Mesendoderm (in vitro differentiated cells): ENCODE results near the gene ABHD2. TPM values are rescaled to one million over a fixed set of nuclear protein-coding genes. Genes with fewer than 3 reads are reported as not detected.

Experiments
- DNase-seq: peaks from one replicate; pipeline ENCODE4 v3.0.0; 2013
- H2AK5ac ChIP-seq: 2 replicates; pipeline ENCODE4 v1.6.1; 2013; ENCODE audit warnings: low read length, inconsistent platforms
- H2BK120ac ChIP-seq: 2 replicates; pipeline ENCODE4 v1.6.1; 2013; ENCODE audit warnings: low read depth, mild to moderate bottlenecking, low read length, moderate library complexity, mixed read lengths
- H2BK15ac ChIP-seq: replicated peaks from 2 replicates; pipeline ENCODE4 v1.6.1; 2013; ENCODE audit warnings: low read depth, mild to moderate bottlenecking, moderate library complexity
- H2BK5ac ChIP-seq: 2 replicates; pipeline ENCODE4 v1.6.1; 2013; ENCODE audit warnings: low read length, inconsistent platforms
- H3K18ac ChIP-seq: 2 replicates; pipeline ENCODE4 v1.6.1; 2013; ENCODE audit warnings: mild to moderate bottlenecking, low read length, mixed read lengths
- H3K23ac ChIP-seq: one replicate; pipeline ENCODE4 v1.6.1; 2013; ENCODE audit warnings: low read length
- H3K27ac ChIP-seq: 2 replicates; pipeline ENCODE4 v1.5.1; 2013; ENCODE audit warnings: low read depth, mild to moderate bottlenecking, inconsistent platforms, low read length, moderate library complexity
- H3K27me3 ChIP-seq: 2 replicates; pipeline ENCODE4 v1.6.1; 2013; ENCODE audit warnings: low read length, control low read depth, mild to moderate bottlenecking, inconsistent platforms; ENCODE audit not compliant: insufficient read depth, poor library complexity
- H3K36me3 ChIP-seq: 2 replicates; pipeline ENCODE4 v1.6.1; 2013; ENCODE audit warnings: low read length, inconsistent platforms; ENCODE audit not compliant: control insufficient read depth, insufficient read depth
- H3K4ac ChIP-seq: one replicate; pipeline ENCODE4 v1.6.1; 2013; ENCODE audit warnings: low read depth, mild to moderate bottlenecking, low read length, moderate library complexity
- H3K4me1 ChIP-seq: 2 replicates; pipeline ENCODE4 v1.6.1; 2013; ENCODE audit warnings: low read depth, low read length, inconsistent platforms; ENCODE audit not compliant: control insufficient read depth
- H3K4me2 ChIP-seq: 2 replicates; pipeline ENCODE4 v1.6.1; 2013; ENCODE audit warnings: low read length
- H3K4me3 ChIP-seq: 2 replicates; pipeline ENCODE4 v1.5.1; 2013; ENCODE audit warnings: mild to moderate bottlenecking, low read length
- H3K56ac ChIP-seq: one replicate; pipeline ENCODE4 v1.6.1; 2013; ENCODE audit warnings: low read length
- H3K79me1 ChIP-seq: 2 replicates; pipeline ENCODE4 v1.6.1; 2013; ENCODE audit warnings: low read length, inconsistent platforms
- H3K79me2 ChIP-seq: 2 replicates; pipeline ENCODE4 v1.6.1; 2013; ENCODE audit warnings: mild to moderate bottlenecking, low read length; ENCODE audit not compliant: control insufficient read depth, insufficient read depth
- H3K9ac ChIP-seq: 2 replicates; pipeline ENCODE4 v1.6.1; 2013; ENCODE audit warnings: low read length, inconsistent platforms
- H4K5ac ChIP-seq: one replicate; pipeline ENCODE4 v1.6.1; 2013; ENCODE audit warnings: low read length
- H4K8ac ChIP-seq: one replicate; pipeline ENCODE4 v1.6.1; 2013; ENCODE audit warnings: low read depth, mild to moderate bottlenecking, control low read depth, low read length, moderate library complexity
- WGBS: extraction: QIAGEN DNeasy Blood & Tissue Kit; methylation state at CpG from one replicate; pipeline ENCODE4 v1.1.7; 2013; ENCODE audit warnings: low lambda C conversion rate, missing lambda C conversion rate; ENCODE audit not compliant: insufficient coverage; ENCODE audit errors: extremely low coverage; 5-methylcytosine and 5-hydroxymethylcytosine counted together
- polyA plus RNA-seq, 2 experiments: library from polyadenylated mRNA; stranded (reverse); fragments of 200-250 nt; gene quantifications; one replicate each; pipeline ENCODE4 v1.2.3, GENCODE V29; 2013

Gene ABHD2
- polyA plus RNA-seq (2013, experiment 1 of 2), result 7.2 TPM
- 7.6 TPM for polyA plus RNA-seq (2013, experiment 2 of 2)

GRCh38 chr15:89087830-89088604, at the start of gene ABHD2:
Gene ABHD2, plus strand, starts transcription at chr15:89088456. Its CDS starts 27,872 bp downstream, at chr15:89116328.
- no peak within 1 kb of the TSS for H3K23ac ChIP-seq
- no peak within 1 kb of the TSS for H3K18ac ChIP-seq
- no CpG with 5 or more reads among the region's 51 CpGs for WGBS
- H3K79me2 ChIP-seq, result peaks cover 2% of the 10 kb centered on the region
- H4K5ac ChIP-seq, result no peak within 1 kb of the TSS
- H2AK5ac ChIP-seq, result no peak within 1 kb of the TSS
- no peak within 1 kb of the TSS for H3K4ac ChIP-seq
- no peaks in the 10 kb centered on the region for H3K27me3 ChIP-seq
- H3K4me3 ChIP-seq, result peak within 1 kb of the TSS; percentile 90
- H2BK120ac ChIP-seq, result no peak within 1 kb of the TSS
- H3K27ac ChIP-seq, result peak within 1 kb of the TSS; percentile 45
- peaks cover 4% of the 10 kb centered on the region for H3K4me1 ChIP-seq
- peak within 1 kb of the TSS; percentile 89 for H3K4me2 ChIP-seq
- peaks cover 7% of the 10 kb centered on the region for H3K79me1 ChIP-seq
- no peak within 1 kb of the TSS for H2BK5ac ChIP-seq
- H2BK15ac ChIP-seq, result no peak within 1 kb of the TSS
- H3K9ac ChIP-seq, result peak within 1 kb of the TSS; percentile 85
- peak within 1 kb of the TSS; percentile 90 for H3K56ac ChIP-seq
- H3K36me3 ChIP-seq, result no peaks in the 10 kb centered on the region
- DNase-seq, result peak; percentile 100
- no peak within 1 kb of the TSS for H4K8ac ChIP-seq

- H2BK5ac ChIP-seq, result no peak overlapping the region
- no peak overlapping the region for H3K4ac ChIP-seq
- no peak overlapping the region for H3K4me3 ChIP-seq
- no peak overlapping the region for H4K8ac ChIP-seq
- no peak overlapping the region for H2AK5ac ChIP-seq
- H3K79me1 ChIP-seq, result no peaks in the 10 kb centered on the region
- WGBS, result no CpG with 5 or more reads among the region's 5 CpGs
- H3K36me3 ChIP-seq, result no peaks in the 10 kb centered on the region
- DNase-seq, result no peak
- H2BK120ac ChIP-seq, result no peak overlapping the region
- no peak overlapping the region for H3K18ac ChIP-seq
- H3K4me2 ChIP-seq, result no peak overlapping the region
- H3K27me3 ChIP-seq, result no peaks in the 10 kb centered on the region
- H2BK15ac ChIP-seq, result no peak overlapping the region
- no peak overlapping the region for H3K56ac ChIP-seq
- H3K23ac ChIP-seq, result no peak overlapping the region
- H3K27ac ChIP-seq, result no peak overlapping the region
- H3K9ac ChIP-seq, result no peak overlapping the region
- no peaks in the 10 kb centered on the region for H3K4me1 ChIP-seq
- H4K5ac ChIP-seq, result no peak overlapping the region
- no peaks in the 10 kb centered on the region for H3K79me2 ChIP-seq
These were observed 49.1 kb upstream of the ABHD2 start for GRCh38 chr15:89039142-89039541.

DNA sequence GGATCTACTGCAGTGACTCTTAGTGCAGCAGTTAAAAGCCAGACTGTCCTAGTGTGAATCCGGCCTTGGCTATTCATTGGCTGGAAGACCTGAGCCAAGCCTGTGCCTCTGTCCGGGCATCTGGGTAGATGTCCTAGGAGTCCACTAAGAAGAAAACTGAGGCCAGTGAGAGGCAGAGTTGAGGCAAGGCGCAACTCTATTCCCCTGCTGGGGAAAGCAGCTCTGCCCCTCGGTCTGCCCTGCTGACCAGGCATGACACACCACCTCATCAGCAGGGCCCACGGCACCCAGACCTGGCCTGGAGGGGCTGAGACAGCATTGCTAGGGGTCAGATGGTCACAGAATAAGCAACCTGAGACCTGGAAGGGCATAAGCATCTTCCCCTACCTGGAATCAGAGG, 46.7 kb upstream of the ABHD2 start:
- H3K56ac ChIP-seq, result no peak overlapping the region
- no peaks in the 10 kb centered on the region for H3K79me1 ChIP-seq
- H3K4me2 ChIP-seq, result no peak overlapping the region
- H3K27me3 ChIP-seq, result no peaks in the 10 kb centered on the region
- H3K4ac ChIP-seq, result no peak overlapping the region
- H2BK120ac ChIP-seq, result no peak overlapping the region
- no peak overlapping the region for H3K4me3 ChIP-seq
- WGBS, result no CpG with 5 or more reads among the region's 5 CpGs
- no peak overlapping the region for H3K18ac ChIP-seq
- no peak overlapping the region for H2BK5ac ChIP-seq
- no peak for DNase-seq
- no peak overlapping the region for H3K9ac ChIP-seq
- no peak overlapping the region for H2AK5ac ChIP-seq
- H4K5ac ChIP-seq, result no peak overlapping the region
- H2BK15ac ChIP-seq, result no peak overlapping the region
- H3K27ac ChIP-seq, result no peak overlapping the region
- no peaks in the 10 kb centered on the region for H3K79me2 ChIP-seq
- no peak overlapping the region for H3K23ac ChIP-seq
- H4K8ac ChIP-seq, result no peak overlapping the region
- H3K36me3 ChIP-seq, result no peaks in the 10 kb centered on the region
- no peaks in the 10 kb centered on the region for H3K4me1 ChIP-seq

- no peak overlapping the region for H4K8ac ChIP-seq
- no peaks in the 10 kb centered on the region for H3K79me2 ChIP-seq
- no peak overlapping the region for H4K5ac ChIP-seq
- no peak for DNase-seq
- H3K18ac ChIP-seq, result no peak overlapping the region
- no peak overlapping the region for H3K56ac ChIP-seq
- no peak overlapping the region for H3K9ac ChIP-seq
- H2BK15ac ChIP-seq, result no peak overlapping the region
- WGBS, result no CpG with 5 or more reads among the region's 5 CpGs
- no peak overlapping the region for H2AK5ac ChIP-seq
- H3K79me1 ChIP-seq, result no peaks in the 10 kb centered on the region
- H3K4me3 ChIP-seq, result no peak overlapping the region
- H3K23ac ChIP-seq, result no peak overlapping the region
- H3K27me3 ChIP-seq, result no peaks in the 10 kb centered on the region
- H2BK120ac ChIP-seq, result no peak overlapping the region
- H3K4me2 ChIP-seq, result no peak overlapping the region
- no peak overlapping the region for H3K27ac ChIP-seq
- H3K36me3 ChIP-seq, result no peaks in the 10 kb centered on the region
- no peak overlapping the region for H3K4ac ChIP-seq
- no peak overlapping the region for H2BK5ac ChIP-seq
- H3K4me1 ChIP-seq, result no peaks in the 10 kb centered on the region
These were observed 45.9 kb upstream of the ABHD2 start for GRCh38 chr15:89042387-89042786.

DNA sequence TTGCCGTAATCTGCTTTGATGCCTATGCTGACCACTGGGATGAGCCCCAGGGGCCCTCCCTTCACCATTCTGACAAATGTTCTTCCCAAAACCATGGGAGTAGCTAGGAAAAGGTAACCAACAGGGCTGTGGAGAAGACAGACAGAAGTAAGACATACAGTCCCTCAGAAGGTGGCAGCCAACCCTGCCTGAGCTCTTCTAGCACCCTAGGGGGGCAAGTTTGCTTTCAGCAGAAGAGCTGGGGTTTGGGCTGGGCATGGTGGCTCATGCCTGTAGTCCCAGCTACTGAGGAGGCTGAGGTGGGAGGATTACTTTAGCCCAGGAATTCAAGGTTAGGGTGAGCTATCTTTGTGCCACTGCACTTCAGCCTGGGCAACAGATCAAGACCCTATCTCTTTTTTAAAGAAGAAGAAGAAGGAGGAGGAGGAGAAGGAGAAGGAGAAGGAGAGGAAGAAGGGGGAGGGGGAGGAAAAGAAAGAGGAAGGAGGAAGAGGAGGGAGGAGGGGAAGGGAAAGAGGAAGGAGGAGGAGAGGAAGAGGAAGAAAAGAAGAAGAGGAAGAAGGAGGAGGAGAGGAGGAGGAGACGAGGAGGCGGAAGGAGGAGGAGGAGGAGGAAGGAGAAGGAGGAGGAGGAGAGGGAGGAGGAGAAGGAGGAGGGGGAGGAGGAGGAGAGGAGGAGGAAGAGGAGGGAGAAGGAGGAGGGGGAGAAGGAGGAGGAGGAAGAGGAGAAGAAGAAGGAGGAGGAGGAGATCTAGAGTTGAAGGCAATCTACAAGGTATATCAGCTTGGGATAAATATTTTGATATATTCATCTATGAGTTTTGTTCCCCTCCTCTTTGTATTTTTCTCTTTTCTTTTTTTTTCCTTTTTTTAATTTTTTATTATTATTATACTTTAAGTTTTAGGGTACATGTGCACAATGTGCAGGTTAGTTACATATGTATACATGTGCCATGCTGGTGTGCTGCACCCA, 44.9 kb upstream of the ABHD2 start:
- H3K36me3 ChIP-seq, result no peaks in the 10 kb centered on the region
- DNase-seq, result no peak
- no peaks in the 10 kb centered on the region for H3K79me2 ChIP-seq
- H3K4me1 ChIP-seq, result no peaks in the 10 kb centered on the region
- H3K79me1 ChIP-seq, result no peaks in the 10 kb centered on the region
- no peak overlapping the region for H2BK15ac ChIP-seq
- no peak overlapping the region for H3K56ac ChIP-seq
- no peak overlapping the region for H2AK5ac ChIP-seq
- no peak overlapping the region for H2BK120ac ChIP-seq
- no peak overlapping the region for H4K8ac ChIP-seq
- no peak overlapping the region for H3K18ac ChIP-seq
- H3K4me3 ChIP-seq, result no peak overlapping the region
- no peak overlapping the region for H3K4ac ChIP-seq
- no CpG with 5 or more reads among the region's 3 CpGs for WGBS
- no peak overlapping the region for H3K27ac ChIP-seq
- H3K4me2 ChIP-seq, result no peak overlapping the region
- no peak overlapping the region for H3K9ac ChIP-seq
- no peak overlapping the region for H2BK5ac ChIP-seq
- H3K23ac ChIP-seq, result no peak overlapping the region
- H4K5ac ChIP-seq, result no peak overlapping the region
- H3K27me3 ChIP-seq, result no peaks in the 10 kb centered on the region
